Measurements from ENCODE around the gene SPG11.
"Not testable (repeated sequence)": the region's sequence is repeated elsewhere in the genome, so short reads cannot be mapped to it uniquely, and the experiment has no call there.

SPG11 gene

GRCh38 chr15:44641651-44642050, 21.8 kb downstream of the SPG11 start:
- H3K9ac ChIP-seq (ENCODE audit: low read depth, low read length): no peak overlapping the region
- DNase-seq (no peak), ATAC-seq (ENCODE audit: insufficient read depth, low read depth) (no peak)
- H2AFZ ChIP-seq (ENCODE audit: low read depth, low read length): no peak overlapping the region
- no peak for TF ChIP-seq EZH2 (IDR thresholded peaks at IDR 0.05; ENCODE audit: borderline replicate concordance, low read depth, low read length, severe bottlenecking)
- TF ChIP-seq, protein P1, sequence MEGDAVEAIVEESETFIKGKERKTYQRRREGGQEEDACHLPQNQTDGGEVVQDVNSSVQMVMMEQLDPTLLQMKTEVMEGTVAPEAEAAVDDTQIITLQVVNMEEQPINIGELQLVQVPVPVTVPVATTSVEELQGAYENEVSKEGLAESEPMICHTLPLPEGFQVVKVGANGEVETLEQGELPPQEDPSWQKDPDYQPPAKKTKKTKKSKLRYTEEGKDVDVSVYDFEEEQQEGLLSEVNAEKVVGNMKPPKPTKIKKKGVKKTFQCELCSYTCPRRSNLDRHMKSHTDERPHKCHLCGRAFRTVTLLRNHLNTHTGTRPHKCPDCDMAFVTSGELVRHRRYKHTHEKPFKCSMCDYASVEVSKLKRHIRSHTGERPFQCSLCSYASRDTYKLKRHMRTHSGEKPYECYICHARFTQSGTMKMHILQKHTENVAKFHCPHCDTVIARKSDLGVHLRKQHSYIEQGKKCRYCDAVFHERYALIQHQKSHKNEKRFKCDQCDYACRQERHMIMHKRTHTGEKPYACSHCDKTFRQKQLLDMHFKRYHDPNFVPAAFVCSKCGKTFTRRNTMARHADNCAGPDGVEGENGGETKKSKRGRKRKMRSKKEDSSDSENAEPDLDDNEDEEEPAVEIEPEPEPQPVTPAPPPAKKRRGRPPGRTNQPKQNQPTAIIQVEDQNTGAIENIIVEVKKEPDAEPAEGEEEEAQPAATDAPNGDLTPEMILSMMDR (IDR thresholded peaks at IDR 0.05; ENCODE audit: borderline replicate concordance, extremely low read depth, low read length, poor library complexity, severe bottlenecking): no peak
- peaks cover 33% of the 10 kb centered on the region; the same call in 1 of the 2 replicates for H3K79me2 ChIP-seq (ENCODE audit: insufficient read depth, low read length)
- no peaks in the 10 kb centered on the region for H3K9me3 ChIP-seq (ENCODE audit: insufficient read depth, low read length, severe bottlenecking)
- H3K27ac ChIP-seq (ENCODE audit: low read length): no peak overlapping the region
- H3K27me3 ChIP-seq (ENCODE audit: insufficient read depth, low read length, poor library complexity): no peaks in the 10 kb centered on the region
- no peak overlapping the region for H3K4me2 ChIP-seq (ENCODE audit: insufficient read depth, low read length)
- H4K20me1 ChIP-seq (ENCODE audit: insufficient read depth, low read length): 0 out of 2 replicates have a peak, but pooled peaks cover 3% of the 10 kb centered on the region
- no peaks in the 10 kb centered on the region for H3K4me1 ChIP-seq (ENCODE audit: insufficient read depth, low read length)
- H3K36me3 ChIP-seq (ENCODE audit: insufficient read depth, low read length): peaks cover 38% of the 10 kb centered on the region
- H3K4me3 ChIP-seq (ENCODE audit: low read depth in 1 of 2, low read length in 2 of 2): no peak overlapping the region

GRCh38 chr15:44636976-44637375, 26.5 kb downstream of the SPG11 start:
- Histone ChIP-seq H2AFZ (ENCODE audit: low read depth, low read length) (no peak overlapping the region), H3K9me3 (ENCODE audit: insufficient read depth, low read length, severe bottlenecking) (no peaks in the 10 kb centered on the region), H4K20me1 (ENCODE audit: insufficient read depth, low read length) (no peaks in the 10 kb centered on the region), H3K27me3 (ENCODE audit: insufficient read depth, low read length, poor library complexity) (no peaks in the 10 kb centered on the region), H3K36me3 (ENCODE audit: insufficient read depth, low read length) (peaks cover 45% of the 10 kb centered on the region), H3K27ac (ENCODE audit: low read length) (no peak overlapping the region), H3K4me1 (ENCODE audit: insufficient read depth, low read length) (no peaks in the 10 kb centered on the region), H3K4me2 (ENCODE audit: insufficient read depth, low read length) (no peak overlapping the region), H3K4me3 (ENCODE audit: low read depth in 1 of 2, low read length in 2 of 2) (no peak overlapping the region), H3K9ac (ENCODE audit: low read depth, low read length) (no peak overlapping the region), H3K79me2 (ENCODE audit: insufficient read depth, low read length) (peaks cover 7% of the 10 kb centered on the region; the same call in 1 of the 2 replicates)
- no peak for DNase-seq
- no peak for ATAC-seq (ENCODE audit: insufficient read depth, low read depth)
- TF ChIP-seq, protein P1 (IDR thresholded peaks at IDR 0.05; ENCODE audit: borderline replicate concordance, extremely low read depth, low read length, poor library complexity, severe bottlenecking): no peak
- no peak for TF ChIP-seq EZH2 (IDR thresholded peaks at IDR 0.05; ENCODE audit: borderline replicate concordance, low read depth, low read length, severe bottlenecking)

DNA sequence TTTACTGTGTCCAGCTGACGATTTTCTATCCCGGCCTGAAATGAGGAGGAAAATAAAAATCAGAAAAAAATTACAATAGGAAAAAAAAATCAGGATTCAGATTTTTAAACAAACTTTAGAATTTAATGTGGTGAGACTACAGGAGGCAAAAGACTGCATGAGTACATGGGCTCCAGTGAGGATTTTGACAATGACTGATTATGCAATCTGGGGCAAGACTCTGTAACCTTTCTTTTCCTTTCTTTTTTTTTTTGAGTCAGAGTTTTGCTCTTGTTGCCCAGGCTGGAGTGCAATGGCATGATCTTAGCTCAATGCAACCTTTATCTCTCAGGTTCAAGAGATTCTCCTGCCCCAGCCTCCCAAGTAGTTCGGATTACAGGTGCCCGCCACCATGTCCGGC, 29.9 kb downstream of the SPG11 start:
- Histone ChIP-seq H3K9me3 (ENCODE audit: insufficient read depth, low read length, severe bottlenecking) (no peaks in the 10 kb centered on the region), H3K27me3 (ENCODE audit: insufficient read depth, low read length, poor library complexity) (no peaks in the 10 kb centered on the region), H2AFZ (ENCODE audit: low read depth, low read length) (no peak overlapping the region), H3K4me2 (ENCODE audit: insufficient read depth, low read length) (no peak overlapping the region), H3K4me3 (ENCODE audit: low read depth in 1 of 2, low read length in 2 of 2) (no peak overlapping the region), H3K4me1 (ENCODE audit: insufficient read depth, low read length) (no peaks in the 10 kb centered on the region), H3K79me2 (ENCODE audit: insufficient read depth, low read length) (peaks cover 2% of the 10 kb centered on the region; the same call in 1 of the 2 replicates), H3K36me3 (ENCODE audit: insufficient read depth, low read length) (peaks cover 60% of the 10 kb centered on the region), H3K9ac (ENCODE audit: low read depth, low read length) (no peak overlapping the region), H3K27ac (ENCODE audit: low read length) (no peak overlapping the region), H4K20me1 (ENCODE audit: insufficient read depth, low read length) (no peaks in the 10 kb centered on the region)
- TF ChIP-seq EZH2 (IDR thresholded peaks at IDR 0.05; ENCODE audit: borderline replicate concordance, low read depth, low read length, severe bottlenecking): no peak
- TF ChIP-seq, protein P1 (IDR thresholded peaks at IDR 0.05; ENCODE audit: borderline replicate concordance, extremely low read depth, low read length, poor library complexity, severe bottlenecking): no peak
- DNase-seq: no peak
- no peak for ATAC-seq (ENCODE audit: insufficient read depth, low read depth)

GRCh38 chr15:44625286-44625685, 38.2 kb downstream of the SPG11 start:
- DNase-seq; H3K27ac ChIP-seq (ENCODE audit: low read length); H2AFZ ChIP-seq (ENCODE audit: low read depth, low read length); H3K9ac ChIP-seq (ENCODE audit: low read depth, low read length); ATAC-seq (ENCODE audit: insufficient read depth, low read depth); H3K4me2 ChIP-seq (ENCODE audit: insufficient read depth, low read length); H3K4me3 ChIP-seq (ENCODE audit: low read depth in 1 of 2, low read length in 2 of 2); H3K4me1 ChIP-seq (ENCODE audit: insufficient read depth, low read length); H3K27me3 ChIP-seq (ENCODE audit: insufficient read depth, low read length, poor library complexity); H3K9me3 ChIP-seq (ENCODE audit: insufficient read depth, low read length, severe bottlenecking); H4K20me1 ChIP-seq (ENCODE audit: insufficient read depth, low read length); H3K79me2 ChIP-seq (ENCODE audit: insufficient read depth, low read length): not testable (repeated sequence)
- H3K36me3 ChIP-seq (ENCODE audit: insufficient read depth, low read length): peaks cover 60% of the 10 kb centered on the region
